Chondrocyte (in vitro differentiated cells): ENCODE measurements around the gene ZBTB45. TPM values are rescaled to one million over a fixed set of nuclear protein-coding genes. Genes with fewer than 3 reads are reported as not detected.
"Not testable (repeated sequence)": the region's sequence is repeated elsewhere in the genome, so short reads cannot be mapped to it uniquely, and the experiment has no call there.

ENCODE experiments used
- DNase-seq: peaks from one replicate; pipeline ENCODE4 v3.0.0; 2021; ENCODE audit warnings: mixed read lengths, low spot score
- H3K27ac Mint-ChIP-seq: one replicate; pipeline ENCODE4 v1.8.0; 2021; ENCODE audit warnings: mild to moderate bottlenecking, moderate library complexity, mixed read lengths; ENCODE audit not compliant: unreplicated experiment
- H3K27me3 Mint-ChIP-seq: 2 replicates; pipeline ENCODE4 v1.8.0; 2021; ENCODE audit warnings: low read depth, mixed read lengths
- H3K36me3 Mint-ChIP-seq: 2 replicates; pipeline ENCODE4 v1.8.0; 2021; ENCODE audit warnings: low read depth, mixed read lengths
- H3K4me1 Mint-ChIP-seq: 2 replicates; pipeline ENCODE4 v1.8.0; 2021; ENCODE audit warnings: low read depth, mild to moderate bottlenecking, mixed read lengths
- H3K4me3 Mint-ChIP-seq: one replicate; pipeline ENCODE4 v1.8.0; 2021; ENCODE audit warnings: mild to moderate bottlenecking, moderate library complexity, mixed read lengths; ENCODE audit not compliant: unreplicated experiment
- H3K9me3 Mint-ChIP-seq: 2 replicates; pipeline ENCODE4 v1.8.0; 2021; ENCODE audit warnings: low read depth, mixed read lengths
- total RNA-seq: library from RNA; stranded (reverse); gene quantifications from 3 replicates; pipeline ENCODE4 v1.2.1, GENCODE V29; 2021
- TF ChIP-seq, protein P1 (sequence below): fragments of 200-600 bp; sonication (generic); IDR thresholded peaks from 2 replicates; pipeline ENCODE4 v1.5.0; 2021; ENCODE audit warnings: antibody characterized with exemption, mild to moderate bottlenecking, moderate library complexity

Gene ZBTB45
- total RNA-seq, 1 donor from 2014 or later, result 15.9 TPM

DNA sequence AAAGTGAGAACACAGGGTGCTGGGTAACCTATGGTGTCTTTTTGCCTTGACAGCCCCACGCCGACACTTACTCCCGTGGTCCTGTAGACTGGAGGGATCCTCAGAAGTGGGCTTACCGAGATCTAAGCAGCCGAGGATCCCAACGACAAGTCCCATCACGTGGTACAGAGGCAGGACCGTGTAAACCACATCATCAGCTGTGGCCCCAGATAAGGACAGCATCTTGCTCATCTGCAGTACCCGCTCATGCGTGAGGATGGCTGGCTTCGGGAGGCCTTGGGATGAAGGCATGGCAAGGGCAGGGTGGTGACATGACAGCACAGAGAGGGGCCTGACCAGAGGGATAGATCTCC is 9.9 kb downstream of the ZBTB45 start:
- Mint-ChIP-seq H3K4me3 (no peak overlapping the region), H3K36me3 (no peaks in the 10 kb centered on the region), H3K9me3 (peaks cover 8% of the 10 kb centered on the region), H3K27ac (no peak overlapping the region), H3K27me3 (no peaks in the 10 kb centered on the region), H3K4me1 (peaks cover under 1% of the 10 kb centered on the region)
- TF ChIP-seq, protein P1, sequence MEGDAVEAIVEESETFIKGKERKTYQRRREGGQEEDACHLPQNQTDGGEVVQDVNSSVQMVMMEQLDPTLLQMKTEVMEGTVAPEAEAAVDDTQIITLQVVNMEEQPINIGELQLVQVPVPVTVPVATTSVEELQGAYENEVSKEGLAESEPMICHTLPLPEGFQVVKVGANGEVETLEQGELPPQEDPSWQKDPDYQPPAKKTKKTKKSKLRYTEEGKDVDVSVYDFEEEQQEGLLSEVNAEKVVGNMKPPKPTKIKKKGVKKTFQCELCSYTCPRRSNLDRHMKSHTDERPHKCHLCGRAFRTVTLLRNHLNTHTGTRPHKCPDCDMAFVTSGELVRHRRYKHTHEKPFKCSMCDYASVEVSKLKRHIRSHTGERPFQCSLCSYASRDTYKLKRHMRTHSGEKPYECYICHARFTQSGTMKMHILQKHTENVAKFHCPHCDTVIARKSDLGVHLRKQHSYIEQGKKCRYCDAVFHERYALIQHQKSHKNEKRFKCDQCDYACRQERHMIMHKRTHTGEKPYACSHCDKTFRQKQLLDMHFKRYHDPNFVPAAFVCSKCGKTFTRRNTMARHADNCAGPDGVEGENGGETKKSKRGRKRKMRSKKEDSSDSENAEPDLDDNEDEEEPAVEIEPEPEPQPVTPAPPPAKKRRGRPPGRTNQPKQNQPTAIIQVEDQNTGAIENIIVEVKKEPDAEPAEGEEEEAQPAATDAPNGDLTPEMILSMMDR, result no peak
- DNase-seq, result no peak

DNA sequence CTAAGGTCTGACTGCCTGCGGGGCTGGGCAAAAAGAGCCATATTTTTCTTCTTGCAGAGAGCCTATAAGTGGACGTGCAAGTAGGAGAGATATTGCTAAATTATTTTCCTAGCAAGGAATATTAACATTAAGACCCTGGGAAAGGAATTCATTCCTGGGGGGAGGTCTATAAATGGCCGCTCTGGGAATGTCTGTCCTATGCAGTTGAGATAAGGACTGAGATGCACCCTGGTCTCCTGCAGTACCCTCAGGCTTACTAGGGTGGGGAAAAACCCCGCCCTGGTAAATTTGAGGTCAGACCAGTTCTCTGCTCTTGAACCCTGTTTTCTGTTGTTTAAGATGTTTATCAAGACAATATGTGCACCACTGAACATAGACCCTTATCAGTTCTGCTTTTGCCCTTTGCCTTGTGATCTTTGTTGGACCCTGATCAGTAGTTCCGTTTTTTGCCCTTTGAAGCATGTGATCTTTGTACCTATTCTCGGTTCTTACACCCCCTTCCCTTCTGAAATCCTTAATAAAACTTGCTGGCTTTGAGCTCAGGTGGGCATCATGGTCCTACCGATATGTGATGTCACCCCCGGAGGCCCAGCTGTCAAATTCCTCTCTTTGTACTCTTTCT is 11.9 kb downstream of the ZBTB45 start:
- H3K4me1 Mint-ChIP-seq, H3K9me3 Mint-ChIP-seq, H3K27me3 Mint-ChIP-seq, H3K4me3 Mint-ChIP-seq, DNase-seq, H3K27ac Mint-ChIP-seq, H3K36me3 Mint-ChIP-seq: not testable (repeated sequence)

DNA sequence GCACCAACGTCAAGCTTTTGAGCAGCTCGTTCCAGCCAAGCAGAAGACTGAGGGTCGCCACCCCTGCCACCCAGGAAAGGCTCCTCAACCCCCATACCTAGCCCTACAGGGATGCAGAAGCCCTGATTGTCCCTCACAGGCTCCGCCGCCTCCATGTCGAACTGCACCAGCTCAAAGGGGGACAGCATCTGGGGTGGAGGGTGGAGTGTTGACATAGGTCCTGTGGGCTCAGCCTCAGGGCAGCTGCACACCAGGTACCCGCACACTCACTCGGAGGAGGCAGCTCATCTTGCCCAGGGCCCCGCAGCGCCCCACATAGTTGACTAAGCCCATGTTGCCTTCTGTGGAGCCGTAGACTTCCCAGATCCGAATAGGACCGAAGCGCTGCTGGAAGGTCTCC is 19.4 kb downstream of the ZBTB45 start:
- TF ChIP-seq, protein P1, result no peak
- no peaks in the 10 kb centered on the region for H3K9me3 Mint-ChIP-seq
- H3K4me1 Mint-ChIP-seq, result peaks cover 15% of the 10 kb centered on the region
- H3K27me3 Mint-ChIP-seq, result no peaks in the 10 kb centered on the region
- DNase-seq, result no peak
- H3K4me3 Mint-ChIP-seq, result peak overlapping the region; percentile 91
- no peaks in the 10 kb centered on the region for H3K36me3 Mint-ChIP-seq
- H3K27ac Mint-ChIP-seq, result no peak overlapping the region

DNA sequence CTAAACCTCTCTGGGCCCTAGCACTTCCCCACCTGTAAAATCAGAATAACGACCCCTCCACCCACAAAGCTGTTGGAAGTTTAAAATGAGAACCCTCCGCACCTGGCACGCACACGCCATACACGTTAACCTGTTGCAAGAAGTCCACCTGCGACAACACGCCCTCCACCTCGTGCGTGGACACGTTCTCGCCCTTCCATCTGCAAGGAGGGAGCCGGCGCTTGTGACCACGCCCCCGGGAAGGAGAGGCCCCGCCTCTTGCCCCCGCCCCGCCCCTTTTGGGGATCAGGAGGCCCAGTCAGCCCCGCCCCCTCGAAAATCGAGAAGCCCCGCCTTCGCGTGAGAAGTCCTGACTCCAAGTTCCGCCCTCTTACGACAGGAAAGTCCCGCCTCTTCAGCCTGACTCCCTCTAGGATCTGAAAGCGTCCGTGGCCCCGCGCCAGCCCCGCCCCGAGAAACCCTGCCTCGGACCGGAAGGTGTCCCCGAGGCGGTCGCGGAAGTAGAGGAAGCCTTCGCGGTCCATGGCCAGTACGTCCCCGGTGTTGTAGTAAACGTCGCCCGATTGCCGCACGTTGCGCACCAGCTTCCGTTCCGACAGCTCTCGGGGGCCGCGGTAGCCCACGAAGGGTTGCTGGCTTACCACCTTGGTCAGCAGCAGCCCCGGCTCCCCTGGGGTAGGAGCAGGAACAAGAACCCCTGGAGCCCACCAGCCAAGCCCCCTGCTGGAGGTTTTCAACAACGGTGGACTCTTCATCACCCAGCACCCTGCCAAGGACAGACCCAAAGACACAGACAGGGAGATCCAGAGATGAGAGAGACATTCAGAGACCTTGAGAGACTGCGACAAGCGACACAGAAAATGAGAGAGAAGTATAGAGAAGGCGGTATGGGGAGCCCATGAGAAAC is 20.3 kb downstream of the ZBTB45 start:
- Mint-ChIP-seq H3K27me3 (no peaks in the 10 kb centered on the region), H3K36me3 (no peaks in the 10 kb centered on the region), H3K27ac (peak overlapping the region; percentile 85), H3K9me3 (no peaks in the 10 kb centered on the region), H3K4me1 (peaks cover 15% of the 10 kb centered on the region), H3K4me3 (peak overlapping the region; percentile 91)
- TF ChIP-seq, protein P1, result peak; percentile 76
- peak; percentile 100 for DNase-seq

DNA sequence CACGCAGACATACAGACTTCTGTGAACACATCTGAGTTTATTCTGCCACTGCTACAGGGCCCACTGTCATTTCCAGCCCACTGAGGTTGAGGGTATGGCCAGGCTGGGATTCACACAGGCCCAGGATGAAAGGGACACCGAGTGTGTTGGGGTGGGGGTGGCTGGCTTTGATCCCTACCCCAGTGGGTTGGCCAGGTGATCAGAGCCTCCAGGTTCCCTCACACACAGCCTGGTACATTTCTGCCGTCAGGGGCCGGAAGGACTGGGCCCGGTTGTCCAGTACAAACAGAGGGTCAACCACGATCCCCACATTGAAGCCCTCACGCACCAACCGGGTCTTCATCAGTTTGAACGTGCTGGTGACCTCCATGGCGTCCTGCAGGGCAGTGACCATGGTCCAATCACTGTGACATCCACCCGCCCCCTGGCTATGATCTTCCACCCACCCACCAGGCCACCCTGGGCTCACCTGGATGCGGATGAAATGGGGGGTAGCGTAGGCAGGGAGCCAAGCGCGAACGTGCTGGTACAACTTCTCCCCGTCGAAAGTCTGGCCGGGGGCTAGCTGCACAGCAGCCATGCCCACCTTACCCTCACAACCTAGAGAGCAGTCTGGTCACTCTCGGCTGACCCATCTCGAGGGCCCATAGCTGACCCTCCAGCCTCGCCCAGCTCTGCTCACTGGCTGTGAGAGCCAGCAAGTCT is 21.1 kb downstream of the ZBTB45 start:
- peaks cover 15% of the 10 kb centered on the region for H3K4me1 Mint-ChIP-seq
- DNase-seq, result no peak
- H3K36me3 Mint-ChIP-seq, result no peaks in the 10 kb centered on the region
- no peaks in the 10 kb centered on the region for H3K9me3 Mint-ChIP-seq
- H3K27me3 Mint-ChIP-seq, result no peaks in the 10 kb centered on the region
- TF ChIP-seq, protein P1, result no peak
- H3K27ac Mint-ChIP-seq, result no peak overlapping the region
- peak overlapping the region; percentile 91 for H3K4me3 Mint-ChIP-seq
